Stimulated activated CD4-positive, alpha-beta T cell treated with anti-CD3 and anti-CD28 coated beads, Interleukin-1b, Interleukin-23, amount 100 ng/mL, for 4 hours (primary cell): ENCODE results near the gene ZRANB1.
A peak's percentile ranks its signal among the peaks of the same experiment; 100 is the strongest.
"Not testable (repeated sequence)": the region's sequence is repeated elsewhere in the genome, so short reads cannot be mapped to it uniquely, and the experiment has no call there.

Experiments used
- DNase-seq, 2 donors: peaks; one replicate each; pipeline ENCODE4 v3.0.0-alpha.2; 2020; ENCODE audit warnings: low read depth in 2 of 2

The ZRANB1 gene

DNA sequence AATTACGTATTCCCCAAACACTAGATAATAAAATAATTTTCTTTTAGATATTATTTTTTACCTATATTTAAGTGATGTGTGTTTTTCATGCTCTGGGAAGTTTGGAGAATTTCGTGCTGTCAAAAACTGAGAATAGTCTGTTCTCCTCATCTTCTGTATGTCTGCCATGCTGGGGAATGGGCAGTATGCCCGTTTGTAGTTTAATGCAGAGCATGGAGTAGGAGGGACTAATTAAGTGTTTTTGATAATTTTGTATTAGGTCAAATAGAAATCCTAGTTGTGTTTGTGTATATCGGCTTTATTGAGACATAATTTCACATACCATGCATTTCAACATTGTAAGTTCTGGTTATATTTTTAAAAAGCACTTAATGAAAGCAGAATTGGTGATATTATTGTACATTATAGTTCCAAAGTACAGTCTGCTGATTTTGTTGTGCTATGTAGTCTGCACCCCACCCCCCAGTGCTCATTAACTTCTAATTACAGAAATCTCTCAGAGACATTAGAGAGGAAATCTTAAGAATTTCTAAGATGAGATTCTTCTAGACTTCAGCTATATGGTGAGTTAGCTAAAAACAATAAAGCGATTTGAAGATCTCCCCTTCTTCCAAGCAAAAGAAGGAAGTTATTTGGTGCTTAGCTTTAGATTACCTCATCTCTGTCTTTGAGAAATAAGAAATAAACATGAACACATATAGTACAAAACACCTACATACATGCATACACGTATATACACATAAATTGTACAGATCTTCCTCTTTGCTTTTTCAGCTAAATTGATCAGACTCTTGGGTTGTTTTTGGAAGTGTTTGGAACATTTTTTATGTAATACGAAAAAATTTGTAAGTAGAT is 22.2 kb downstream of the ZRANB1 start:
- no peak for DNase-seq

DNA sequence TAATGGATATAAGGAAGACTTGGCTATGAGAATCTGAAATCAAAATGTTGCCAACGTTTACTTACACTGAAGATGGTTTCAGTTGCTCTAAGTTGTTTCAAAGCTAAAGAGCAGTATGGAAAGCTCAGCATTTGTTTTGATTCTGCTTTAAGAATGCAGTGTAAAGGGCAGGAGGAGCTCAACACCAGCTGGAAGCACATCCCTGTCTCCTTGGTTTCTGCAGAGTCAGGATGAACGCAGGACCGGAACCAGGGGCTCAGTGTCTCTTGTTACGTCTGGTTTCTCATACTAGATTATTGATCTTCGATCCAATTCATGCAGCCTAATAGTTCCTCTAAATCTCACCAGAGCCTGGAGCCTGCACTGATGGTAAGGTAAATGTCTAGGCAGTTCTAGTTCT is 24.1 kb downstream of the ZRANB1 start:
- no peak for DNase-seq

DNA sequence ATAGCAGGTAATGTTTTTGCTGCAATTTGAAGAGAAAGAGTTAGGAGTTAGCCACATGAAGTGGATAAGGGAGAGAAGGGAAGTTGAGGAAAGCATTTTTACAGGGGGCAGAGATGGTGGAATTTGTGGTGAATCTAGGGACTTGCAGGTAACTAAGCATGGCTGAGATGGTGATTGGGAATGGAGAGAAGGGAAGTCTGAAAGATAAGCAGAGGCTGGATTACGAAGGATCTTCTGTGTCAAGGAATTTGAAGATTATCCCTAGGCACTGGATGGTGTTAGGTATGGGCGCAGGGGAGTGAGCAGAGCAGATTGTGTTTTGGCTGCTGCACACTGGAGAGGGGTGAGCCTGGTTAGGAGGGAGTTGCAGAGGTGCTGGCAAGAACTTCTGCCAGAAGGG is 25.3 kb downstream of the ZRANB1 start:
- DNase-seq: no peak

DNA sequence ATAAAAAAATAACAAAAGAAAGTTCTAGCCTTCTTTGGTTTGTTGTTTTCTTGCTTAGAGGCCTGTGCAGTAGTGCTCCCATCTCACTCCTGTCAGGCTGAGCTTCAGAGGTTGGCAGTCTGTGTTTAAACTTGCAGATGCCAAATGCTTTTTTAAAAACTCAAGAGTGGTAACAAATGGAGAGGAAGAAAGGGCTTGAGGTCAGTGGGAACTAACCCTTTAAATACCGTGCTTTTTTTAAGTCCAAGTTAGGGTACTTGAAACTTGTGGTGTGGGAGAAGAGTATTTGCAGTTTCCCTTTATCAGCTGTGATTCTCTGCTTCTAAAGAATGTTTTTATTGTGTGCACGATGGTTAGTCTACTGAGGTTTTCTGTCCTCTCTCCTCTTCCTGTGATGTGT is 29.4 kb downstream of the ZRANB1 start:
- DNase-seq: no peak

DNA sequence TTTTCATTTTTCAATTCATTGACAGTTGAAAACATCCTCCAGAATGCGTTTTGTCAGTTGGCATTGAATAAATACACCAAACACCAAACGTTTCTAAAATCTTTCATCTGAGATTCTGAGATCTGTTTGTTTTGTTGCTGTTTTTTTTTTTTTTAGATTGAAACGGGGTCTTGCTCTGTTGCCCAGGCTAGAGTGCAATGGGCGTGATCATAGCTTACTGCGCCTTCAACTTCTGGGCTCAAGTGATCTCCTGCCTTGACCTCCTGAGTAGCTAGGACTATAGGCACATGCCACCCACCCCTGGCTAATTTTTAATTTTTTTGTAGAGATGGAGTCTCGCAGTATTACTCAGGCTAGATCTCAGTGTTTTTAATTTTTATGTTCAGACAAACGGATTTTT is 30.7 kb downstream of the ZRANB1 start:
- DNase-seq: no peak

DNA sequence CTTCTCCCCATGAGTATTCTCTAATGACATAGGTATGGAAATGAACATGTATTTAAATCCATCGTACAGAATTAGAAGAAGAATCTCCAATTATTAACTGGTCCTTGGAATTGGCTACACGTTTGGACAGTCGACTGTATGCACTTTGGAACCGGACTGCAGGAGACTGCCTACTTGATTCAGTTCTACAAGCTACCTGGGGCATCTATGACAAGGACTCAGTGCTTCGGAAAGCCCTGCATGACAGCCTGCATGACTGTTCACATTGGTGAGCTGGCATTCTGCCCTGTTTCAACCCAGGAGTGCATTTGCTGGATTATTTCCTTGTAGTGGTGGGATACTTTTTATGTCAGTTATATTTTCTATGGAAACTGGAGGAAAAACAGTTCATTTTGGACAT is 32.2 kb downstream of the ZRANB1 start:
- DNase-seq: no peak

DNA sequence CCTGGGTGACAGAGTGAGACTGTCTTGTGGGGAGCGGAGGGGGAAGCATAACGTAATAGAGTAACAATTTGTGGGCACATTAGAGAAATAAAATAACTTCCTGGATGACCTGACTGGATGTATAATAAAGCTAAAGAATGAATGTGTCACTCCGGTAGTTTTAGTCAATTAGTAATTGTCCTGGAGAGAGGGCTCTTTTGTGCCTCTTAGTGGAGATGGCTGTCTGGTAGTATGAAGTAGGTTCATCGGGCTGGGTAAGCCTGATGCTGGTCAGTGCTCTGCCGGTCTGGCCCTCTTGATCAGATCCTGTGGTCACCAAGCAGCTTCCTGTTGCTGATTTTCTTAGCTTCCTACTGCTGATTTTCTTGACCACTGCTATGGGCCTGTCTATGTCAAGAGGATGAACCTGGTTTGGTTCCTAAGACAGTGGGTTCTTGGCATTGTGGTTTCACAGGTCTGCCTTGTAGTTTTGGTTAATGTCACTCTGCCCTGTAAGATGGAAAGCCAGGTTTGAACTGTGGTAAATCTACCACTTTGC is 34.1 kb downstream of the ZRANB1 start:
- no peak for DNase-seq

DNA sequence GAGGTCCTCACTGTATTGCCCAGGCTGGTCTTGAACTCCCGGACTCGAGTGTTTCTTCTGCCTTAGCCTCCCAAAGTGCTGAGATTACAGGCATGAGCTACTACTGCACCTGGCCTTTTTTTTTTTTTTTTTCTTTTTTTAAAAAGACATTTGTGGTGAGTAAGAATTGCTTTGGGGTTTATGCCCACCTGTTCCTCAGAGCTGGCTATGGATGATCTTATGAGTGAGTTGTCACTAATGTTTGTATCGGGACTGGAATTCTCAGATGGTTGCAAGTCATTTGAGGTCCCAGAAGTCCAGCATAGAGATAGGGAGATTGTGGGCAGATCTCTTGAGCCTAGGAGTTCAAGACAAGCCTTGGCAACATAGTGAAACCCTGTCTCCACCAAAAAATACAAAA is 35.2 kb downstream of the ZRANB1 start:
- DNase-seq: no peak

DNA sequence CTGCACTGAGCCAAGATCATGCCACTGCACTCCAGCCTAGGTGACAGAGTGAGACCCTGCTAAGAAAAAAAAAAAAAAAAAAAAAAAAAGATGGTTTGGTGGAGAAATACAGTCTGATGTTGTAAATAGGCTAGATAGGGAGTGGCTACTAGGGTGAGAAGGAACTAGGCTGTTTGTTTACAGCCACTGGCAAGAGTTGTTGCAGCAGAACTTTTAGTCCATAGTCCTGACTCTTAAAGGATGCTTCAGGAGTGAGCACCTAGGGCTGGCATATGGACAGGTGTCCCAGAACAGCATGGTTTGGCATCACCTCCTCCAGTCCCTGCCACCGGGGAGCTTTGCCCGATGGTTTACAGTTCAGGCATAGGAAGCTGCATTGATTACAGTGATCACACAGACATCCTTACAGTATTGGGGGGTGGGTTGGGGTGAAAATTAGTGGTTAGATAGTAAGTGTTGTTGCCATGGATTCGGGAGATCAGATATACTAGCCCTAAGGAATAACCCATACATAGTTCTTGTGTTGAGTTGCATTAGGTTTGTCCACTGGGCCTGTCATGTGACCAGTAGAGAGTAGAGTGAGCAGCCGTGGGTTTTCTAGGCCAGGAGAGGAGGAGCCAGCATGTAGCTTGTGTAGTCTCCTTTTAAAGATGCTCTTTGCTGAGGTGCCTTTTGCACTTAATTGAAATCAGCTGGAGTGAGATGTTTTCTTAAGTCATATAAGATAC is 35.9 kb downstream of the ZRANB1 start:
- DNase-seq: no peak

DNA sequence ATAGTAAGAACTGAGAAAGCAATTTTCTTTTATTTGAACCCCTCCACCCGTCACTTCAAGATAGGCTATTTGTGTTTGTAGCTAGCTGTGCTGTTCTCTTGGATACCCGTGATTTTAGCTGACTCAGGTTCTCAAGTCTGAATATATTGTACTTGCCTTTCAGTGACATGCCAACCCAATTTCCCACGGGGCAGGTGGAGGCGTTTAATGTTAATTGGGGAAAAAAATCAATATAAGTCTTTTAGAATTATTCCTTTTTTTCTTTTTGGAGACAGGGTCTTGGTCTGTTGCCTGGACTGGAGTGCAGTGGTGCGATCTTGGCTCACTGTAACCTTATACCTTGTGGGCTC is 36.4 kb downstream of the ZRANB1 start:
- DNase-seq: no peak

DNA sequence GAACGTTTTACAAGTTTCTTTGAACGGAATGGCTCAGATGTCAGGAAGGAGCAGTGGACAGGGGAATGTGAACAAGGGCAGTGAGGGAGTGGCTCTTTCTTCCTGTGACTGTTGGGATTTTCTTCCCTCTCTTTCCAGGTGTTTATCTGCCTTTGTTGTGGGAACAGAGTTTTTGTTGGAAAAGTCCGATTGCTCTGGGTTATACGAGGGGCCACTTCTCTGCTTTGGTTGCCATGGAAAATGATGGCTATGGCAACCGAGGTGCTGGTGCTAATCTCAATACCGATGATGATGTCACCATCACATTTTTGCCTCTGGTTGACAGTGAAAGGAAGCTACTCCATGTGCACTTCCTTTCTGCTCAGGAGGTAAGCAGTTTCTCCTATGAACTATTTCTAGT is 41.4 kb downstream of the ZRANB1 start:
- no peak for DNase-seq

DNA sequence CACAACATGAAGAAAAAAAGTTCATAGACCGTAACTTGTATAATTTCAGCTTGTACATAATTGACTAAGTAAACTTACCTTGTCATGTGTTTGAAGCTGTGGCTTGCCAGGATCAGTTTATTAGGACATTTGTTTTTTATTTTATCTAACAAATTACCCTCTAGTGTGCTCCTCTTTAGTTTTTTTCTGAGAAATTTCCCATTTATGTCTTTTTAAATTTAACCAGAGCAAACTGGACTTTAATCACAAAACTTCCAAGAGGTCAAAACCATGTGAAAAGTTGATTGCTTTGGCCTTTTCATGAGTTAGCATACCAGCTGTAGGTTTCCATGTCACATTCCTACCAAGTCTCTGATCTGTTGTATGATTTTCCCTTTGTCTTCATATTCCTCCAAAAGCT is 42.5 kb downstream of the ZRANB1 start:
- no peak for DNase-seq

DNA sequence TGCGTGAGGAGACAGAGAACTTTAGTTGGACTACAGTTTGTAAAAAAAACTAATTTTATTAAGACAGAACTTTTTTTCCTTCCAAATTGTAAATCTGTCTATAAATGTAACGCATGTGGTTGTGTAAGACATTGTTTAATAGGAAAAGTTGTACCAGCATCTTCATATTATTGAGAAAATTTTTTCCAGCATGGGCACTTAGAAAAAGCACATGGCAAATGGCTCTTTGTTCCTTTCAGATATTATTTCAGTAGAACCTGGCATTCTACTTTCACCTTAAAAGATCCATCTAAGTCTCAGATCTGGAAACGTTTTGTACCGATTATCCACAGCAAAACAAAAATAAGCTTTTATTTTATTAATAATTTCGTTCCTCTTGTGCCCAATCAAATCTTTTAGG is 43.2 kb downstream of the ZRANB1 start:
- no peak for DNase-seq

DNA sequence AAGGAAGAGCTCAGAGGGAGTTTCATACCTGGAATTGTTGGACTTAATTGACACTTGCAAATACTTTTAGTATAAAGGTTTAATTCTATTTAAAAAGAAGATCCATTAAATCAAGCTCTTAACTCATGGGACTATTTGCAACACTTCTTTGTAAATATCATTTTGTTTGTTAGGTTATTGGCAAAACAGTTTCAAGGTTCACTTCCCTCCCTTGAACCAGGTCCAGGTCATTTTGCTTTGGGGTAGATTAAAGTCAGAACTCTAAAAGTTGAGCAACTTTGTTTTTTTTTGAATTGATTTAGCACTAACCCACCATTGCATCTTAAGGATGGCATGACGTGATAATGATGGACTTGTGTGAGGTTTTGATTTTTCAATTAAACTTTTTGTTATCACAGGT is 45.9 kb downstream of the ZRANB1 start:
- DNase-seq: no peak

DNA sequence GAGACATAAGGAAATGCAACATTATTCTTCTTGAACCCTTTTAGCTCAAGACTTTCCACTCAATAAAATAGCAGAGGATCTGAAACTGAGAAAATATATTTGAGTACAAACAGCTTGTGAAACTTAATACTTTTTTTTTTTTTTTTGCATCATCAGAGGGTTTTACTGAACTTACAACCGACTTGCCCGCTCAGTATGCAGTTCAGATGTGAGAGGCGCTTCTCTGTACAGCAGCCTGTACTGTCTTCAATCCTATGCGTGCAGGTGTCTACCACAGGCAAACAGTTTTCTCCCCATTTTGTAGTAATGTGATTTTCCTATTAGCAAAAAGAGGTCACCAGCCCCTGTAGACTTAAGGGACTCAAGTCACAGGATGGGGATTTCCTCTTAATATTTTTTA is 46.8 kb downstream of the ZRANB1 start:
- DNase-seq: not testable (repeated sequence)

DNA sequence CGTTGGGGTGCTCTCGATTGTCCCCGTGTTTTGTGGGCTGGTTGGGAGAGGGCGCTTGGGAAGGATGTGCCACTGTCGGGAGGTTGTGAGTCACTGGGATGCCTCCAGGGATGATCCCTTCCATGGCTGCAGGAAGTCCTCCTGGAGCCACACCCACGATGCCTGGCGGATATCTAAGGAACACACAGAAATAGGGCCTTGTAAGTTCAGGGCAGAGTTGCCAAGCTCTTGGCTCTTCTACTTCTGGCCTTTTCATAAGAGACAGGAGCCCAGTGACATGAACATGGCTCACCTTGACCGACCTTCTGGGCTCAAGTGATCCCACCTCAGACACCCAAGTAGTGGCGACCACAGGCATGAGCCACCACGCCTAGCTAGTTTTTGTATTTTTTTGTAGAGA is 47.6 kb downstream of the ZRANB1 start:
- DNase-seq: no peak

DNA sequence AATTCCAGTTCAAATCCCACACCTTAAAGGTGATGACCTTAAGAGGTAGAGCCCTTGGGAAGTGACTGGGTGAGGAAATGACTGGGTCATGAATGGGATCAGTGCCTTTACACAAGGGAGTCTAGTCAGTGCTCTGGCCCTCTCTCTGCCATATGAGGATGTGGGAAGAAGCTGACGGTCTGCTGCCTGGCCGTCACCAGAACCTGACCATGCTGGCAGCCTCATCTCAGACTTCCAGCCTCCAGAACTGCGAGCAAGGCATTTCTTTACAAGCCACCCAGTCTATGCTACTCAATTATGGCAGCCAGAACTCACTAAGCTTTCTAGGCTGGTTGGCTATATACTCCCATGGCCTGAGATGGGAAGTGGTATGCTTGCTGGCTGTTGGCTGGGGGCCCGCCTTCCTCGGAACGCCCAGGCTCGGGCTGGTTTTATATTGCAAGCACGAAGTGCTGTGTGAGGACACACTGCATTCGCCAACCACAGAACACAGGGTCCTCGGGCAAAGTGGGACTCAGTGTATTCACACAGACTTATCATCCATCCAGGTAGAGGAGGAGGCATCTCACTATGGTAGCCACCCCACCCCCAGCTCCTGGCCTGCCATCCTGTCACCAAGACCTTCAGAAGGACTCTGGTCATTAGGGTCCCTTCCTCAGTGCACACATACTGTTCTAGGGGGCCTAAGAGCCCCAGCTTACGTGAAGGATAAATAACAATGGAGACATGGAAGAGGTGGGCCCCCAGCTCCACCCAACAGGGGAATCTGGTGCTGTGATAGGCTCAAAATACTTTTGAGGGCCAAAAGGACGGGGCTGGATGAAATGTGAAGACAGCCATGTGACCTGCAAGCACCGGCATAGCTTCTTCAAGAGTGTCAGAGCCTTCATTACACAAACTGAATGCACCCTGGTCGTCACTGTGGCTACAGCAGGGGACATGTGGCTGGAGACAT is 49.0 kb downstream of the ZRANB1 start:
- DNase-seq: no peak

DNA sequence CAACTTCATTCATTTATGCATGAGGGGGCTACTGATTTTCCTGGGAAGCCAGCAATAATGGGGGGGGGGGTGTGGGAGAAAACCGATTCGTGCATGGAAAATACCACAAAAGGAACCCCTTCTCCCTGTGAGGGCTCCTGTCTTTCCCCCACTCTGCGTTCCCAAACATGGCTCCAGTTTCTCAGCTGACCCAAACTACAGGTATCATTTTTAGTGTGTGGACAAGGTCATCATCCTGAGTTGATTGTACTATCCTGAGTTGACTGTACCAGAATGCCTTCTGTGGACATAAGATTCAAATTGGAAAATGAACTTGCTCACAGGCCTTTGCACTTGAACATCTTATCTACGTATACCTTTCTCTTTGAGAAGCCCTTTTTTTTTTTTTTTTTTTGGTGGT is 49.9 kb downstream of the ZRANB1 start:
- DNase-seq: no peak

DNA sequence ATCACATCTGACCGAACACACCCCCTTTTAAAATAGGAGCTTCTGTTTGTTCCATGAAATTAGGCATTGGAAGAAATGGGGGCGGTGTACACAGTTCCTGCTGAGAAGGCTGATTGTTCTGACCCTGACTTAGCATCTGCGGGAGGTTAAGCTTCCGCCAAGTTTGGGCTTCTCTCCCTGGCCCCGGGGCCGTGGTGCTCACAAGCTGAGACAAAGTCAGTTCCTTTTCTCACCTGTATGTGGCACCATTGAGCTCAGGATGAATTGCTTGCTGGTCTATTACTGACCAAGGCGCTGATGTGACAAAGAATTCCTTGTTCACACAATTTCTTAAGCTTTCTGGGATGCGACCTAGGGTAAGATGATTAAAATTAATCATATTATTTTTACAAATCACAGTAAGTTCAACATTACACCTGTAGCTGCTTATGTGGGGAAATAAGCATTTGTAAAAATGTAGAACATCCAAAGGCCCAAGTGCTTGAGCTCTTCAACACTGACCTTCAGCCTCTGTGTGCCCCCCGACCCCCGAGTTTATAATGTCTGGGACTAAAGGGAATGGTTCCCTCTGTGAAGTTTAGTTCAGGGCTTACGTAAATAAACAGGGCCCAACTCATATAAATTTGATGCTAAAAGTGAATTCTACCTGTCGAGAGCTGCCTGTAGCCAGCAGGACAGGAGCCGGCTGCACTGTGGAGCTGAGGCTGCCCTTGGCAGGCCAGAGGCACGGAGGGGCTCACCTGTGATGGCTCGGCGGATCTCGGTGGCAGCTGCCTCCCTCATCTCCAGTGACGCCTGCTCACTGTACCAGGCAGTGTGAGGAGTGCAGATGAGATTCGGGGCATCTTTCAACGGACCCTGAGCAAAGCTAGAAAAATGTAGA is 50.8 kb downstream of the ZRANB1 start:
- DNase-seq: peak in 1 of 2 donors; percentile 5

DNA sequence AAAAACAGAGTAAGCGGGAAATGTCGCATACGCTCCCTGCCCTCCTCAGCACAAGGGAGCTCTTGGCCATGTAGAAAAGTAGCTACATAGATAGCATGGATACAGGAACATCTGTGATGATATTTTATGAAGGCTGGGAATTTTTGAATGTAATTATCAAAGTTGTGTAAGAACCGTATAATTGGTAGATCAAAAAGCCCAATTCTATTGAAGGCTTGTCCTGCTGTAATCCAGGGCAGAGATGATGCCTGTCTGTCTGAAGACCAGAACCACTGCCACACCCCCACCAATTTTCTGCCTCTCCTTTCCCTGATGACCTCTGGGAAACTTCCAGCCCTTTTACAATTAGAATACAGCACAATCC is 51.4 kb downstream of the ZRANB1 start:
- no peak for DNase-seq
